Stimulated activated CD4-positive, alpha-beta T cell treated with anti-CD3 and anti-CD28 coated beads, TNF-alpha, amount 100 ng/mL, for 24 hours (primary cell): ENCODE measurements around the gene COLEC12.
"Not testable (repeated sequence)": the region's sequence is repeated elsewhere in the genome, so short reads cannot be mapped to it uniquely, and the experiment has no call there.

Experiments used
- DNase-seq, 3 experiments: peaks; one replicate each; pipeline ENCODE4 v3.0.0-alpha.2; 2020; ENCODE audit warnings: low read depth in 3 of 3

COLEC12 gene

DNA sequence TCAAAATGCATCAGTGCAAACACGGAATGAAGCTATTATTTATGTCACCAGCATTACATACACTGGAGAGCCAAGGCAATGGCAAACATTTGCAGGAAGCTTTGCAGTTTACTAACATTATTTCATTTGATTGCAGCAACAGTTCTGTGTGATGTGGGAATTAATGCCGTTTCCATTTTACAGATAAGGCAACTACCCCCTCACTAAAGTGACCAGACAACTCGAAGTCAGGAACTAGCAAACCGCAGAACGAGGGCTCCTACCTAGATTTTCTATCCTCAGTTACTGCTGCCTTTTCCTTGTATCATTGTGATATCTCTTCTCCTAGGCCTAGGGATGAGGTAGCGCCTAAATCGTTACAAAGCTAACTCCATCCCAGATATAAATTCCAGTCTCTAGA lies 85.5 kb downstream of the COLEC12 start:
- DNase-seq: no peak

DNA sequence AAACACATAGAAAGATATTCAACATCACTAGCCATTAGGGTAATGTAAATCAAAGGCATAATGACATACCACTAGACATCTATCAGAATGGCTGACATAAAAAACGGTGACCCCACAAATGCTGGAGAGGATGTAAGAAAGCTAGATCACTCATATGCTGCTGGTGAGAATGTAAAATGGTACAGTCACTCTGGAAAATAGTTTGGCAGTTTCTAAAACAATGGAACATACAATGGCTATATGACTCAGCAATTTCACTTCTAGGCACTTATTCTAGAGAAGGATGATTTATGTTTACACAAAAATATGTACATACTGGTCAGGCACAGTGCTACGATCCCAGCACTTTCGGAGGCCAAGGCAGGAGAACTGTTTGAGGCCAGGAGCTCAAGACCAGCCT lies 87.3 kb downstream of the COLEC12 start:
- DNase-seq: no peak

DNA sequence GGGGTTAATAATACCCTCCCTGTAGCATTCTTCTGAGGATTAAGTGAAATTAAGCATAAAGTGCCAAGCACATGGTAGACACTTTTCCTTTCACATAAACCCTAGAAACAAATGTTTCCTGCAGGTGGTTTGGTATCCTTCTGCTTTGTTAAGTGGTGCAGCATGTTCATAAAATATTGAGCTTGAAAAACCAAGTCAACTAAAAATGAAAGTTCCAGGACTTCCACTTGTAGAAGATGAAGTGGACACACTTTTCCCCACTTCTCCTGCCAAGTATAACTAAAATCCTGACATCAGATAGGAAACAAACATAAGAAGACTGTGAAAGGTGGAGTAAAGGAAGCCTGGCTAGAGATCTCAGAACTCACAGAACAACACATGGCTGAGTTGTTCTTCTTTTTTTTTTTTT lies 90.5 kb downstream of the COLEC12 start:
- DNase-seq: no peak

DNA sequence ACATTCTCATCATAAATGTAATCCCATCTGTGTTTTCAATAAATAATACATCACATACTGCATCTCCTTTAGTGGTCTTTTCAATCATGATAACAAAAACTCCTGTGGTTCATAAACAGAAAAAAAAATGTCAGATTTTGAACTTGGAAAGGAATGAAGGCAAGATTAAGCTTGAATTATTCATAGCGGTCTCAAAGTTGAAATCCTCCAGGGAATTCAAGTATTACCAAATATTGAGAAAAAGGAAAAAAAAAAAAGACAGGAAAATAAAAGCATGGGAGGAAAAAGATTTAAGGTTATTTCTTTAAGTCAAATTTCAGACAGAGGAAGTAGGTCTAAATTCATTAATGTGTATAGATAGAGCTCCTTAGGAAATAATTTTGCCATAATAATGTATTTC lies 92.1 kb downstream of the COLEC12 start:
- no peak for DNase-seq

DNA sequence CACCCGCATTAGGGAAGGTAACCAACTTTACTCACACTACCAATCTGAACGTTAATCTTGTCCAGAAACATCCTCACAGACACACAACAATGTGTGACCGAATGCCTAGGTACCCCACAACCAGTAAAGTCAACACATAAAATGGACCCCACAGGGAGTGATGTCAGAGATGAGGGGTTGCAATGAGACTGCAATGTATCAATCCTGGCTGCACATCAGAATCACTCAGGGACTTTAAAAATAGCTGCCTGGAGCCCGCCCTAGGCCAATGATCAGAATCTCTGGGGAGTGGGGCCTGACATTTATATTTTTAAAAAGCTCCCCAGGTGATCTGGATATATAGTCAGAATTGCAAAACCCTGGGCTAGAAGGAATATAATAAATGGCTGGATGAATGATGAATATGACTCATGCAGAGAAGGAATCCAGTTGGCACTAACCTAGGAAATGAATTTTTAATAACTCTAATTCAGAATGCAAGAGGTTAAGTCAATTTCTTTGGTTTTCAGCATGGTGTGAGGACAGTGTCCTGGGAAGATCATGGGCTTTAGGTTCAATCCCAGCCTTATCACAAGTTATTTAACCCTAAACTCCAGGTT lies 92.8 kb downstream of the COLEC12 start:
- no peak for DNase-seq

DNA sequence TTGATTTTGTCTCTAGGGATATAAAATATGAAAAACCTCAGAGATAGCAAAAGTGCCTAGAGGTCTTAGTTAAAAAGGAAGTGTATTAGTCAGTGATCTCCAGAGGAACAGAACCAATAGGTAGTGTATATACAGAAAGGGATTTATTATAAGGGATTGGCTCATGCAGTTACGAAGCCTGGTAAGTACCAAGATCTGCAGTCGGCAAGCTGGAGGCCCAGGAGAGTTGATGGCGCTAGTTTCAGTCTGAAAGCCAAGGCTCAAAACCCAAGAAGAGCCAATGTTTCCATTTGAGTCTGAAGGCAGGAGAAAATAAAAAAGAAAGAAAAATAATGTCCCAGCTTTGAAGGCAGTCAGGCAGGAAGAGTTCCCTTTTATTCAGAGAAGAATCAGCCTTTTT lies 93.3 kb downstream of the COLEC12 start:
- no peak for DNase-seq

DNA sequence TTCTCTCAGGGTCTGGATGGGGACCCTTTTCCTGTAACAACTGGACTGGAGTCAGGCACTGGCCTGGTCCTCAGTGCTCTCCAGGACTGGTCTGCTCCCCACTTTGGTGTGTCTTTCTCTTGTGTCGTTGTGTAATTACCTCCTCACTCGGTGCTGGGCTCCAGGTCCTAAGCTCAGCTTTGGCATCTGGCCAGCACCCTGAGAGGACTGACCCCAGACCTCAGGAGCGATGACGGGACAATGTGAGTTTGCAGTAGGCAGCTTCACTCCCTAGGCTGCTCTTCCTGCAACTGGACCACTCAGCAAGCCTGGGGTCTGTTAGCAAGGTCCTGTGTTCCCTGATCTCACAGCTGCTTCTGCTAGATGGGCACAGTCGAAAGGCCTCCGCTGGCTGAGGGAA lies 93.8 kb downstream of the COLEC12 start:
- DNase-seq: no peak

DNA sequence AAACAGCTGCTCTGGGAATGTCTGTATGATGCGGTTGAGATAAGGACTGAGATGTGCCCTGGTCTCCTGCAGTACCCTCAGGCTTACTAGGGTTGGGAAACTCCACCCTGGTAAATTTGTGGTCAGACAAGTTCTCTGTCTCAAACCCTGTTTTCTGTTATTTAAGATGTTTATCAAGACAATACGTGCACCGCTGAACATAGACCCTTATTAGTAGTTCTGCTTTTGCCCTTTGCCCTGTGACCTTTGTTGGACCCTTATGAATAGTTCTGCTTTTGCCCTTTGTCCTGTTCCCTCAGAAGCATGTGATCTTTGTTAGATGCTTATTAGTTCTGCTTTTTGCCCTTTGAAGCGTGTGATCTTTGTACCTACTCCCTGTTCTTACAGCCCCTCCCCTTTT lies 95.5 kb downstream of the COLEC12 start:
- DNase-seq: not testable (repeated sequence)

DNA sequence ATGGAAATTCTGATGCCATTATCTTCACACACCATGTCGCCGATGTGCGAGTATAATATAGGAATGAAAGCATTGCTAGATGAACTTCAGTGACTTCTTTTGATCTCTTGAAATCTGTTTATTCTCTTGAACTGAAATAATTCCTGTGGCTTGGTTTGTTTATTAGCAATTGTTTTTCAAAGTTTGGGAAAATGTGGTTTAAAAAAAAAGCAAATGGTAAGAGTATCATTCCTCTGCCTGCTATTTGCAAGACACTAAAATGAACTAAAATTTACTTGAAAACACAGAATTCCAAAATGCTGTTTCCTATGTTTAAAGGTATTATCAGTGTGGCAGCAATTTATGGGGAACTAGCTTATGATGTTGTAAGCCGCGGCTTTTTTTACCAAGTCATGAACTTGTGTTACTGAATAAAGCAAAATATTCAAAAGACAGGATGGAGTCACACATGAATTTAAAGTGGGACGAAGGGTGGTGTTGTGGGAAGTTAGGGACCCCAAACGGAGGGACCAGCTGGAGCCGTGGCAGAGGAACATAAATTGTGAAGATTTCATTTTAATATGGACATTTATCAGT lies 96.4 kb downstream of the COLEC12 start:
- no peak for DNase-seq

DNA sequence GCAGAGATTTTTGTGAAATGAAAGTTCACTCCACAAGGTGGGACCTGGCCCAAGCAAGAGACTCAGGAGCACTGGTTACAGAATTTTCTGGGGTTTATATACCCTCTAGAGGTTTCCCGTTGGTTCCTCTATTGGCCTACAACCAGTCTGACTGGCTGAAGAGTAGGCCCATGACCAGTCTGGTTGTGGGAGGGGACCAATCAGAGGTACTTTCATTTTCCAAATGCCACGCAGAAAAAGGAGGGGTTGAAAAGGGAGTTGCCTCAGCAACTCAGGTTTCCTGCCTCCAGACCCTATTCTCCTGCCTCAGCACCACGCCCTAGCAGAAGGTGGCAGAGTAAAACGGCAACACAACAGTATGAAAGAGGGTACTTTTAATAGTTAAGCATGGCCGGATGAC lies 98.4 kb downstream of the COLEC12 start:
- DNase-seq: no peak

DNA sequence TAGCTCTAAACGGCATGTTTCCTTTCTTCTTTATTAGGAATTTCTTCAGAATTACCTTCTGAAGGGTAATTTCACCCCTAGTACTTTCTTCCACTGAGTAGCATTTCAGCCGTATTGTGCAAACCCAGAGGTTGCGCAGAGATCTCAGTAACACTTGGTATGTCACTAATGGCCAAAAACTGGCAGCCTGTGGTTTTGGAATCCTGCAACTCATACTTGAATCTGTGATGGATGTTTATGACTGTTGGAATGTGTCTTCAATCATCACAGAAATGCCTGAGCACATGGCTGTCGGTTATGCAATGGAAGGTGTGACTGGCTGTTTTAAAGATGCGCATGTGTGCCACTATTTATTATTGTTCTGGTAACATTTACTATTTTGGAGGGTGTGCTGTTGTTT lies 100.0 kb downstream of the COLEC12 start:
- DNase-seq: no peak

DNA sequence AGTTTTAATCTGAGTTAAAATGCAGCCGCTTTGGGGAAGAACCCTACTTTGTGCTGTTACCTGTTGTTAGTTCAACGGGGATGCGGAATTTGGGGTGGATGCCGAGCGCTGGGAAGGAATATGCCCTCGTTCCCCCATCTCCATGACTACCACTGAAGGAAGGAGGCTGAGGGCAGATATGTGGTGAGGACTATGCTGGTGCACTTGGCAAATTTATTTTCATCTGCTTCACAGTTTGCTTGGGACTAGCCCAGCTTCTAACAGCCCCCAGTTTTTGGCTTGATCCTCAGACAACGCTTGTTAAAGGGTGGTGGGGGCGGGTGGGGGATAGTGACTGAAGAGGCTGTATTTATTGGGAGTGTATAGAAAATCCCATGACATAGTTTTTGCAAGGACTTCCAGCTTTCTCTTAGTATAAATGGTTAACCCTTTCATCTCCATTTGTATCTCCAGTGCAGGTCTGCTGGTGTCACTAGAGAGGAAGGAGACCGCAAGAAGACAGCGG lies 100.8 kb downstream of the COLEC12 start:
- DNase-seq: no peak

DNA sequence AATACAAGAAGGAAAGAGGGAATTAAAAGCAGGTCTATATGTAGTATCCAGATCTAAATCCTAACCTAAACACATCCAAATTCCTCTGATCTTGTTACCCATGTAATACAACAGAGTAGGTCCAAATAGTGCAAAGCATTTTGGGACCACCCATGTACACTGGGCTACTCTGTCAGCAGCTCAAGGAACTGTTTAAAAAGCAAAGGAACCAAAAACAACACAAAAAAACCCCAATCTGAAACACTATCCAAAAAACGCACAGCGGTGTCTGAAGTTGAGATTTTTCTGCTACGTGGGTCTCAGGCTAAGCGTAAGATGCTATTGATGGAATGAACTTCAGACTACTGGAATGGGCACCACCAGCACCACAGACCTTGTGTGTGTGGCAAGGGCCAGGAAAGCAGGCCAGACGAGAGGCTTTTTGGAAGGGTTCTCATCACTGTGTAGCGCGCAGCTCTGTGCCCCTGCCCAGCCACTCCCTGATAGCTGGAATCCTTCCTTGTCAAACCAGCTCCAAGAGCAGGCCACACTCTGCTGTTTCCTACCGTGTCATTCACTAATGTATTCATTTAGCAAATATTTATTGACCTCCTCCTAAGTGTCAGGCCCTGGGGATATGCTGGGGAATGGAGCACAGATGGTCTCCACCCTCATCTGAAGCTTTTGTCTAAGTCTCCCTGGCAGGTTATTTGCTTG lies 101.4 kb downstream of the COLEC12 start:
- no peak for DNase-seq

DNA sequence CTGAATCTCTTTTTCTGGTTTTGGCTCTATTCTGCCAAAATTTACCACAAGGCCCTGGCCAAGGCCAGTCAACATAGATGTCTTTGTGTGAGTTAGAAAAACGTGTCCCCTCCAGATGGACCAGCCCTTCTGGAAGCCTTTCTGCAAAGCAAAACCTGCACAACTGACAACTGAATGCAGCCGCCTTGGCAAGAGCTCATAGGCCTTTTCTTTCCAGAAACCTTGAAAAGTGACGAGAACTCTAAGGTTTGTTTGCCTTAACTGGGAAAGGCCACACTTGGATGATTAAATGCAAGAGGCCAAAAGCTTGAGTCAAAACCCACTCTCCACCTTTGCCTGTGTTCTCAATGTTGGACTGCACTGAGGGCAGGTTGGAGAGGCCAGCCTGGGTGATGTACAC lies 103.9 kb downstream of the COLEC12 start:
- DNase-seq: no peak

DNA sequence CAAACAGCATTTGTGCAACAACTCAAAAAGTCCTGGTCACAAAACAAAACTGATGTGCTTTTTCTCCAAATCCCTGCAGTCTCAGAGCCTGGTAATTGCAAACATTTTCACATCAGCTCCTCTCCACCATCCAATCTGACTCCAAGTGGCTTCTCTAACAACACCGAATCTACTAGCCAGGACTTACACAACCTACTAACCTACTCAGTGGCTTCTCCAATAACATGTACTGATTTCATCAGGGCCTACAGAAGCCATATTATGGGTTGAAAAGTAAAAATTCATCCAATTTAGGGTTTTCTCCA lies 104.3 kb downstream of the COLEC12 start:
- no peak for DNase-seq

DNA sequence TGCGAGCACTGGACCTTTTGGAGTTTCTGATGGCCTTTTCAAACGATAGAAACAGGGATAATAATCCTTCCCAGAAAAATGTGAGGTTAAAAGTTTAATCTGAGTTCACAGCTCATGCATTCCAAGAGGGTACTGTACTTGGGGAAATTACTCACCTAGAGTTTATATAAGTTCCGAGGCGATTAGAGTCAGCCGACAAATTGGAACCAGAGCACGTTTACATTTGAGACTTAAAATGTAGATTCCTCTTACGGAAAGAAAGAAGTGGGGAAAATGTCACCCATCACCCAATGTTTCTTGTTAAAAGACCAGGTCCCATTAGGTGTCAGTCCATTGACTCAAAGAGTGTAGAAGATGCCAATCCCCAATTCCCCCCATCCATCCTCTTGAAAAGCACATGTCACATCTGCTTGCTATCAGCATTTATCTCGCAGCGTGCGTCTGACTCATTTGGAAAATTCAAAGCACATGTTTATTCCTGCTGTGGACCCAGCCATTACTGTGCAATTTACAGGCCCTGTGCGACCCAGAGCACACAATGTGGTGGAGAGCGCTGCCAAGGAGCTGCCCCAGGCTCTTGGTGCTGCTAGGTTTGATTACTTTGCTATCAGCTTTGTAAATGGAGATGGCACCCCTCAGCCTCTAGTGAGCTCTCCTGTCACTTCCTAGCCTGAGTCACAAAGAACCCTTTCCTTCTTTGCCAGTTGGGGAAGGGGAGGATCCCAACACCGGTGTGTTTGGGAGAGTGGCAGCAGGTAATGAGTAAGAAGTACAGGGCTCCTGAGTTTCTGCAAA lies 104.8 kb downstream of the COLEC12 start:
- no peak for DNase-seq

DNA sequence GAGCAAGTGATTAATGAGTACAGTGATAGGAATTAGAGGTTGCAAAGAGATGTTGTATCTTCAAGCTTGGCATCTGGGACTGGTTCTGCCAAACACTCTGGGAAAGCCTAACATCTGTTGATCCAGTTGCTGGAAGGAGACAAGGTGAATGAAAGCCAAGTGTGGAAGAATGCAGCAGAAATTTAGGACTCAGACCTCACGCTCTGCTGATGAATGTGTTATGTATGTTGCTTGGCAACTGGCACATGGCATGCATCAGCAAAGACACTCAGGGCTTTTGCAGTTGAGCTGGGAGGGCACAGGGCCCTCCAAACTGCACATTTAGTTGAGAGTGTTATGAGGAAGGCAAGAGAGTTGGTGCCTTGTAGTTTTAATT lies 105.5 kb downstream of the COLEC12 start:
- no peak for DNase-seq

DNA sequence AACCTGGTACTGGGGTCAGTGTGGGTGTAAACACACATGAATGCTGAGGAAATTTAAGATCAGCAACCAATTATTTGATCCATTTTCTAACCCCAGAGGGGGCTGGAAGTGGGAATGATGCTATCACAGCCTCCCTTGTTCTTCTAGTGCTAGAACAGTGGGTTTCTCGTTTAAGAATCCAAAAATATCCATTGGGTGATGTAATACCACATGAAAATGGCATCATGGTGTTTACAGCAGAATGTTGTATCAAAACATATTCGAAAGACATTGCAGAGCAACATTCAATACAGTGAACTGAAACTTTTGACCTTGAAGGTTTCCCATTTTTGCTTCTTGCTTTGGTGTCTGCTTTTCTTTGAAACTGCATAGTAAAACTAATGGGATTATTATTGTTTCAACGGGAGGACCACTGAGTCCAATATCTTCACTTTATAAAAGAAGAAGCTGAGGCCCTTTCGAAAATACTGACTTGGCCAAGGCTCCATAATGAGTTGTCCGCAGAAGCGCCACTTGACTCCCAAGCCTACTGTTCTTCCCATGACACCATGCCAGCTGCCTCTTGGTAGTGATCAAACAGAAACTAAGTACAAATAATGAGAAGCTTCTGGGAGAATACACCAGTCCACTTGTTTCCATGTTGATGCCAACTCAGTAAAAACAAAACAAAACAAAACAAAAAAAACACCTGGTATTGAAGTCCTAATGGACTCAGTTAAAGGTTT lies 106.1 kb downstream of the COLEC12 start:
- DNase-seq: no peak

DNA sequence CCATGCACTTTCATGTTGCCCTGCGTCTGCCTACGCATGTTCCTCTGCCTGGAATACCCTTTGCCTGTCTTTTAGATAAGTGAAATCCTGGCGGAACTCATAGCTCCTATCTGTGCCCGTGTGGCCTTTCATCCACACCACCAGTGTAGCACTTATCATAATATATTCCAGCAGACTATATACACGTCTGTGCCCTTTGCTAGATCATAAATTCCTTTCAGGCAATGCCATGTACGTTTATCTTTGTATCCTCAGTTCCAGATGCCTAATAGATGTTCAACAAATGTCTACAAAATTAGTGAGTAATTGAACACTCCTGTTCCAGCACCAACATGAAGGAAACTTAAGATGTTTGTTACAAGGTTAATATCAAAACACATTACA lies 106.9 kb downstream of the COLEC12 start:
- no peak for DNase-seq

DNA sequence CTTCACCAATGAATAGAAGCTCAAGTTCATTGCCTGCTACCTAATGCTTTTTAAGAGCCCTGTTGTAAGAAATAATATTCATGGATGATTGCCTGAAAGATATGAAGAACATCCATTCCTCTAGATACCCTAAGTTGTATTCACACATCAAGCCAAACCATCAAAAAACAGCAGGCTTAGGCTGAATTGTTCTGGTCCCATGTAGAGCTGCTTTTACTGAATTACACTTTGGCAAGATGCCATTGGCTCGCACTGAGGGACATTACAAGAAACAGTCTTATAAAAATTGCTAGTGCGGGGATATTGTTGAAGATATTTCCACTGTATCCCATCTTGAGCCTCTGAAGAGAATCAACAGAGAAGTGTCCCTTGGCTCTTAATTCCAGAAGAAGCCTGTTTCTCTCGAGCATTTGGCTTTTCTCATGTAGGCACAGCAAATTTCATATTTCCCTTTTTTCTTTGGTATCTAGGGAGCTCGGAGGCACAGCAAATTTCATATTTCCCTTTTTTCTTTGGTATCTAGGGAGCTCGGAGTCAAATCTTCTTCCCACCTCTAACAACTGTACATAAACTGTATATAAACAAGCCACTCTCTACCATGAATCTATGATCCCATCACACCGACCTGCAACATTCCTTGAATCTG lies 107.5 kb downstream of the COLEC12 start:
- DNase-seq: no peak

DNA sequence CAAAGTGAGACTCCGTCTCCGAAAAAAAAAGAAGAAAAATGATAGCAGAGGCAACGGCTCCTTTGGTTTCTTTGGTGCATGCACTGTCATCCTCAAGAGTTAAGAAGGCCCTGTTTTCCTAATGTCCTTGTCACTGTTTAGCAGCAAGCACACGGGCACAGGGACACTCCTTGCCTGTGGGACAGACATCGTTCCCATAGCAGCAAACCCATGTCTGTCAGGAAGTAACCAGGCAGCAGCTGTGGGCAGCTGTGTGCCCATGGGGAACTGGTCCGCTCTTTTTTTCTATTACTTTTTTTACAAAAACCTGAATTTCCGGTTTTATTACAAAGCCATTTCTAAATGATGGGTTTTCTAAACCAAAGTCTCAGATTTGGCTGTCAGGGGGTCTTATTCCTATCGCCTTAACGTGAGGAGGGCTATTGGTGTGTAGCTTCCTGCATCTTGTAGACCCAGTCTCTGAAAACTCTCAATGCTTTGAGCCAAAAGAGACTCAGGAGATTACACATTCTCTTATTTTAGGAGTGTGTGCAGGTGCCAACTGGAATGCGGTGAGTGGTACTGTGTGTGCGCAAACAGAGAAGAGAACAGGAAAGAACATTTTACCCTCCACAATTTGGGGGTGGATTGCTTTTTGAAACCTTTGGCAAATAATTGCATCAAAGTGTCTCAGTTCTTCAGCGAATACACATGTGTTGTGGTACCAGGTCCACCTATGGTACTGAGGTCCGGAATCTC lies 109.6 kb downstream of the COLEC12 start:
- DNase-seq: no peak
